Tibial nerve (tissue), 4 donors: Measurements from ENCODE around the gene DGKD. TPM values are rescaled to one million over a fixed set of nuclear protein-coding genes. Genes with fewer than 3 reads are reported as not detected.
"Not testable (repeated sequence)": the region's sequence is repeated elsewhere in the genome, so short reads cannot be mapped to it uniquely, and the experiment has no call there.

Source experiments
- DNase-seq, 2 donors: peaks; one replicate each; pipeline ENCODE4 v3.0.0-alpha.2; 2019; ENCODE audit warnings: low spot score in 2 of 2
- H3K27ac ChIP-seq, 4 donors: fragments of 200-600 bp; sonication (generic) in 3 of 4; one replicate each; pipeline ENCODE4 v1.5.1; 2017 to 2019; ENCODE audit warnings: mild to moderate bottlenecking in 1 of 4
- H3K27me3 ChIP-seq, 2 donors: fragments of 200-600 bp; sonication (generic) in 1 of 2; one replicate each; pipeline versions ENCODE4 v1.5.1 to v1.6.0; 2017 to 2019
- H3K36me3 ChIP-seq, 3 donors: fragments of 200-600 bp; sonication (generic); one replicate each; pipeline ENCODE4 v1.5.1; 2018 to 2019
- H3K4me1 ChIP-seq, 4 donors: fragments of 200-600 bp; sonication (generic) in 3 of 4; one replicate each; pipeline ENCODE4 v1.5.1; 2017 to 2019
- H3K4me3 ChIP-seq, 4 donors: fragments of 200-600 bp; sonication (generic) in 3 of 4; one replicate each; pipeline ENCODE4 v1.5.1; 2017 to 2019; ENCODE audit warnings: mild to moderate bottlenecking in 1 of 4, moderate library complexity in 1 of 4
- H3K9me3 ChIP-seq, 4 donors: fragments of 200-600 bp; sonication (generic) in 3 of 4; one replicate each; pipeline ENCODE4 v1.5.1; 2017 to 2019
- CTCF ChIP-seq, 5 experiments: fragments of 200-600 bp in 3 of 5; fragments of 450-650 bp in 2 of 5; sonication (generic) in 3 of 5; IDR thresholded peaks; one replicate each; pipeline ENCODE4 v1.5.1; 2016 to 2019; ENCODE audit warnings: antibody characterized with exemption in 5 of 5, mild to moderate bottlenecking in 3 of 5, moderate library complexity in 2 of 5
- EP300 ChIP-seq, 2 donors: sonication (generic); formaldehyde crosslinking; IDR thresholded peaks; one replicate each; pipeline ENCODE4 v1.6.1; 2017; ENCODE audit warnings: antibody characterized with exemption in 2 of 2, mild to moderate bottlenecking in 1 of 2
- POLR2A ChIP-seq, 2 donors: fragments of 450-650 bp; IDR thresholded peaks; one replicate each; pipeline ENCODE4 v1.6.1; 2017; ENCODE audit warnings: antibody characterized with exemption in 2 of 2, mild to moderate bottlenecking in 2 of 2, moderate library complexity in 2 of 2
- WGBS, 2 donors: methylation state at CpG; one replicate each; pipeline ENCODE4 v1.1.5; 2018; 5-methylcytosine and 5-hydroxymethylcytosine counted together
- total RNA-seq, 4 donors: library from RNA; depleted of rRNA; stranded (reverse); fragments of >200 nt; gene quantifications; one replicate each; pipeline ENCODE4 v1.1.0, GENCODE V29; 2016

Gene DGKD
- total RNA-seq, 4 donors from 2014 or later: 6.5 to 11.7 (median 7.4) TPM

- H3K4me3 ChIP-seq: peak overlapping the region in 2 of 4 donors; percentile 5 to 17
- peaks cover 0 to 30% (median 18%) of the 10 kb centered on the region in 4 donors for H3K4me1 ChIP-seq
- no peaks in the 10 kb centered on the region for H3K9me3 ChIP-seq
- peak overlapping the region in 3 of 4 donors; percentile 12 to 51 (median 13) for H3K27ac ChIP-seq
- DNase-seq: no peak
- WGBS, 2 donors: 70 to 74% methylated on average over 13 of the region's 13 CpGs
- TF ChIP-seq POLR2A (IDR thresholded peaks at IDR 0.05) (no peak), EP300 (IDR thresholded peaks at IDR 0.05) (no peak), CTCF (IDR thresholded peaks at IDR 0.05) (no peak)
- H3K27me3 ChIP-seq: no peaks in the 10 kb centered on the region
- H3K36me3 ChIP-seq: peaks cover 0 to 10% (median 0%) of the 10 kb centered on the region in 3 donors
Observed at GRCh38 chr2:233387225-233387624, 32.9 kb downstream of the DGKD start.

DNA sequence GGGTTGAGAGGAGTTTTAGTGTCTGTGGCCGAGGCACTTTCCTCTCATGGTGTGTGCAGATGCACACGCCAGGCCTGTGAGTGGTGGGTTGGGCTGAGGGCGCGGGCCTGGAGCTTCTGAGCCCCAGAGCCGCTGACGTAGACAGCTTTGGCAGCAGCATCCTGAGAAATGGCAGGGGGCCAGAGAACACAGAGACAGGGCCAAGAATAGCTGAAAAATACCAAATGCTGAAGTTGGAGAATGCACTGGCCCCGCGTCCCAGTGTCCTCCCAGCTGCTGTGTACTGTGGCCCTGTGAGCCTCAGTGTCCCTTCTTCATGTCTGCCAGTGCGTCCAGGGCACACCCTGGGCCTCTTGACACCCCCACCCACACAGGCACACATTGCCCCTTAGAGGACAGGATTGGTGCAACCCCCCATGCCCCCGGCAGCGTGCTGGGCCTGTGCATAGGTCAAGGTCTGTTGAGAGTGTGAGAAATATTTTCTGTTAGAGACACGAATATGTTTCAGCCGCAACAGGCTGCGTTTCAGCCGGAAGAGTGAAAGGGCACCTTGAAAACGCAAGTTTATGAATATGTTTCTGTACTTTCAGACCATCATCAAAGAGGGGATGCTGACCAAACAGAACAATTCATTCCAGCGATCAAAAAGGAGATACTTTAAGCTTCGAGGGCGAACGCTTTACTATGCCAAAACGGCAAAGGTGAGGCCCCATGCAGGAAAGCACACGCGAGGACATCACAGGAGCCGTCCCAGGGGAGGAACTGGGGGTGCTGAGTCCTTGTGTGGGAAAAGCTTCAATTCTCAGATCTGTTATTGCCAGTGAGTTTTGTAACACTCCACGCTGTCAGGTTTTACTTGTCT, 33.6 kb downstream of the DGKD start:
- WGBS, 2 donors: 23 to 24% methylated on average over 24 to 25 of the region's 25 CpGs

GRCh38 chr2:233389601-233390125, 35.4 kb downstream of the DGKD start:
- Histone ChIP-seq H3K4me3 (no peak overlapping the region), H3K27ac (no peak overlapping the region), H3K36me3 (peaks cover 0 to 14% (median 0%) of the 10 kb centered on the region in 3 donors), H3K9me3 (no peaks in the 10 kb centered on the region), H3K4me1 (peaks cover 0 to 29% (median 18%) of the 10 kb centered on the region in 4 donors), H3K27me3 (no peaks in the 10 kb centered on the region)
- DNase-seq: no peak
- 96% methylated on average over 8 of the region's 8 CpGs for WGBS, 2 donors
- TF ChIP-seq POLR2A (IDR thresholded peaks at IDR 0.05) (no peak), CTCF (IDR thresholded peaks at IDR 0.05) (no peak), EP300 (IDR thresholded peaks at IDR 0.05) (no peak)

More for the DNA sequence above, 33.6 kb downstream of the DGKD start:
- H3K4me1 ChIP-seq: peaks cover 0 to 30% (median 18%) of the 10 kb centered on the region in 4 donors
- H3K4me3 ChIP-seq: peak overlapping the region in 2 of 4 donors; percentile 5 to 17
- no peaks in the 10 kb centered on the region for H3K27me3 ChIP-seq
- H3K36me3 ChIP-seq: peaks cover 0 to 10% (median 0%) of the 10 kb centered on the region in 3 donors
- H3K9me3 ChIP-seq: no peaks in the 10 kb centered on the region
- peak overlapping the region in 3 of 4 donors; percentile 46 to 59 (median 51) for H3K27ac ChIP-seq
- peak; percentile 82 to 95 for DNase-seq
- TF ChIP-seq CTCF (IDR thresholded peaks at IDR 0.05) (no peak), POLR2A (IDR thresholded peaks at IDR 0.05) (no peak), EP300 (IDR thresholded peaks at IDR 0.05) (peak in 1 of 2 donors; percentile 61)

- DNase-seq: no peak
- Histone ChIP-seq H3K4me3 (no peak overlapping the region), H3K36me3 (peaks cover 0 to 21% (median 0%) of the 10 kb centered on the region in 3 donors), H3K4me1 (no peaks in the 10 kb centered on the region), H3K27me3 (no peaks in the 10 kb centered on the region), H3K9me3 (no peaks in the 10 kb centered on the region), H3K27ac (no peak overlapping the region)
- 97 to 99% methylated on average over 7 of the region's 7 CpGs for WGBS, 2 donors
- TF ChIP-seq EP300 (IDR thresholded peaks at IDR 0.05) (no peak), CTCF (IDR thresholded peaks at IDR 0.05) (no peak), POLR2A (IDR thresholded peaks at IDR 0.05) (no peak)
Observed at GRCh38 chr2:233395687-233396086, 41.4 kb downstream of the DGKD start.

- not testable (repeated sequence) for H3K9me3 ChIP-seq, H3K4me1 ChIP-seq, H3K4me3 ChIP-seq, H3K27me3 ChIP-seq, DNase-seq, H3K27ac ChIP-seq
- H3K36me3 ChIP-seq: peaks cover 0 to 15% (median 0%) of the 10 kb centered on the region in 3 donors
- WGBS, 2 donors: 93 to 97% methylated on average over 8 to 11 of the region's 12 CpGs
Observed at GRCh38 chr2:233396726-233397665, 42.7 kb downstream of the DGKD start.
